Osteocyte (in vitro differentiated cells): ENCODE results near the gene NTPCR. TPM values are rescaled to one million over a fixed set of nuclear protein-coding genes. Genes with fewer than 3 reads are reported as not detected.

Experiments used
- DNase-seq: peaks from one replicate; pipeline ENCODE4 v3.0.0; 2021; ENCODE audit warnings: mixed read lengths; ENCODE audit not compliant: unreplicated experiment; ENCODE audit errors: extremely low spot score
- H3K27ac Mint-ChIP-seq: one replicate; pipeline ENCODE4 v1.8.0; 2021; ENCODE audit warnings: mild to moderate bottlenecking, mixed read lengths; ENCODE audit not compliant: unreplicated experiment
- H3K27me3 Mint-ChIP-seq: one replicate; pipeline ENCODE4 v1.8.0; 2021; ENCODE audit warnings: mixed read lengths; ENCODE audit not compliant: unreplicated experiment
- H3K36me3 Mint-ChIP-seq: one replicate; pipeline ENCODE4 v1.8.0; 2021; ENCODE audit warnings: mixed read lengths; ENCODE audit not compliant: unreplicated experiment
- H3K4me1 Mint-ChIP-seq: one replicate; pipeline ENCODE4 v1.8.0; 2021; ENCODE audit warnings: mixed read lengths; ENCODE audit not compliant: unreplicated experiment
- H3K4me3 Mint-ChIP-seq: one replicate; pipeline ENCODE4 v1.8.0; 2021; ENCODE audit warnings: mild to moderate bottlenecking, moderate library complexity, mixed read lengths; ENCODE audit not compliant: unreplicated experiment
- H3K9me3 Mint-ChIP-seq: one replicate; pipeline ENCODE4 v1.8.0; 2021; ENCODE audit warnings: mixed read lengths; ENCODE audit not compliant: unreplicated experiment
- CTCF ChIP-seq: fragments of 200-600 bp; sonication (generic); IDR thresholded peaks from 2 replicates; pipeline ENCODE4 v1.5.0; 2021; ENCODE audit warnings: antibody characterized with exemption, mild to moderate bottlenecking, moderate library complexity
- total RNA-seq: library from RNA; stranded (reverse); gene quantifications from 2 replicates; pipeline ENCODE4 v1.2.1, GENCODE V29; 2021

NTPCR gene
- total RNA-seq, 1 donor from 2014 or later, result 29.6 TPM

- peaks cover 6% of the 10 kb centered on the region for H3K9me3 Mint-ChIP-seq
- no peak for TF ChIP-seq CTCF
- peaks cover 21% of the 10 kb centered on the region for H3K36me3 Mint-ChIP-seq
- no peak for DNase-seq
- H3K4me1 Mint-ChIP-seq, result peaks cover 14% of the 10 kb centered on the region
- H3K27ac Mint-ChIP-seq, result peak overlapping the region; percentile 18
- no peaks in the 10 kb centered on the region for H3K27me3 Mint-ChIP-seq
- H3K4me3 Mint-ChIP-seq, result no peak overlapping the region
These were observed 12.6 kb downstream of the NTPCR start for GRCh38 chr1:232962761-232963745.

- Mint-ChIP-seq H3K27me3 (no peaks in the 10 kb centered on the region), H3K4me1 (peaks cover 14% of the 10 kb centered on the region), H3K36me3 (peaks cover 20% of the 10 kb centered on the region), H3K27ac (no peak overlapping the region), H3K4me3 (no peak overlapping the region), H3K9me3 (no peaks in the 10 kb centered on the region)
- DNase-seq, result no peak
- no peak for TF ChIP-seq CTCF
These were observed 14.2 kb downstream of the NTPCR start for GRCh38 chr1:232964601-232965000.

- Mint-ChIP-seq H3K9me3 (no peaks in the 10 kb centered on the region), H3K4me3 (no peak overlapping the region), H3K4me1 (peaks cover 14% of the 10 kb centered on the region), H3K36me3 (peaks cover 23% of the 10 kb centered on the region), H3K27me3 (no peaks in the 10 kb centered on the region), H3K27ac (no peak overlapping the region)
- TF ChIP-seq CTCF, result no peak
- no peak for DNase-seq
These were observed 14.9 kb downstream of the NTPCR start for GRCh38 chr1:232965124-232965911.

- H3K9me3 Mint-ChIP-seq, result no peaks in the 10 kb centered on the region
- DNase-seq, result no peak
- TF ChIP-seq CTCF, result no peak
- no peak overlapping the region for H3K27ac Mint-ChIP-seq
- no peak overlapping the region for H3K4me3 Mint-ChIP-seq
- H3K27me3 Mint-ChIP-seq, result no peaks in the 10 kb centered on the region
- peaks cover 25% of the 10 kb centered on the region for H3K36me3 Mint-ChIP-seq
- H3K4me1 Mint-ChIP-seq, result peaks cover 14% of the 10 kb centered on the region
These were observed 15.5 kb downstream of the NTPCR start for GRCh38 chr1:232965912-232966217.

GRCh38 chr1:232966663-232967062, 16.3 kb downstream of the NTPCR start:
- no peaks in the 10 kb centered on the region for H3K9me3 Mint-ChIP-seq
- TF ChIP-seq CTCF, result no peak
- H3K4me1 Mint-ChIP-seq, result peaks cover 14% of the 10 kb centered on the region
- no peak overlapping the region for H3K4me3 Mint-ChIP-seq
- peaks cover 33% of the 10 kb centered on the region for H3K36me3 Mint-ChIP-seq
- DNase-seq, result no peak
- no peaks in the 10 kb centered on the region for H3K27me3 Mint-ChIP-seq
- H3K27ac Mint-ChIP-seq, result no peak overlapping the region
